ENCODE data around the gene MICAL2.
"Not testable (repeated sequence)": the region's sequence is repeated elsewhere in the genome, so short reads cannot be mapped to it uniquely, and the experiment has no call there.

Gene MICAL2

DNA sequence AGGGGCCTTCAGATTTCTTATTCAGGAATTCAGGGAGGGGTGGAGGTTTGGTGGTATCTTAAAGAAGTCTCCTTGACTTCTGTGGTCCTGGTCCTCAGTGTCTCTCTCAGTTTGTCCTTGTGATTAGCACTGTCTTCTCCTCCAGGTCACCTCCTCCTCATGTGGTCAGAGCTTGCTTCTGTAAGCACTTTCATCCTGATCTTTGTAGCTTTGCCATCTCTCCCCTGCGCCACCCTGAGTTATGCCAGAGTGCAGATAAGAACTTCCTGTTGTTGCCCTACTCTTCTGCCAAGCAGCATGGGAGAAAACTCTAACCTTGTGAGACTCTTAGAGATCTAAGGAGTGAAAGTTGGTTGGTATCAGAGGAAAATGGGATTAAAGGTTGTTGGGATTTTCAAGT is 30.9 kb downstream of the MICAL2 start:
- DNase-seq (ENCODE audit: low read depth in 1 of 2, low spot score in 1 of 2) = no peak
- in situ Hi-C loops (cut with HindIII; ENCODE audit: low pct_unique_long_range_greater_than_20kb, low sequenced_read_pairs) = no loop called here
- TF ChIP-seq JUND (IDR thresholded peaks at IDR 0.05; ENCODE audit: low read depth) = no peak

DNA sequence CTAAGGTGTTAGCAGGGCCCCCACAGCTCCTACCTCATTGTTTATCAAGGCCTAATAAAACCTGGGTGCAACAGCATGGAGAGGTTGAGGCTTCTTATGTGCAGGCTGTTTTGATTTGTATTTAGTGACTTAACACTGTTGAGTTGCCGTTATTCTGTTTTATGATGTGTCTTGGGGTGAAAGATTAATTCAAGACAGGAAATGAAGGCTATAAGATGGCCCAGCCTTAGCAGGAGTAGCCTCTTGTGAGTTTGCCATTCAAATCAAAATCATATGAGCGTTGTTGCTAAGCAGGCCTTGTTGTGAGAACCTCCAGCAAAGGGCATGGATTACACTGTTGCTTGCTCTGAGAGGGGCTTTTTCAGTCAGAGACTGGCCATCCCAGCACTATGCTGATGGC is 31.8 kb downstream of the MICAL2 start:
- no peak for DNase-seq (ENCODE audit: low read depth in 1 of 2, low spot score in 1 of 2)
- TF ChIP-seq JUND (IDR thresholded peaks at IDR 0.05; ENCODE audit: low read depth) = no peak
- in situ Hi-C loops (cut with HindIII; ENCODE audit: low pct_unique_long_range_greater_than_20kb, low sequenced_read_pairs) = no loop called here

DNA sequence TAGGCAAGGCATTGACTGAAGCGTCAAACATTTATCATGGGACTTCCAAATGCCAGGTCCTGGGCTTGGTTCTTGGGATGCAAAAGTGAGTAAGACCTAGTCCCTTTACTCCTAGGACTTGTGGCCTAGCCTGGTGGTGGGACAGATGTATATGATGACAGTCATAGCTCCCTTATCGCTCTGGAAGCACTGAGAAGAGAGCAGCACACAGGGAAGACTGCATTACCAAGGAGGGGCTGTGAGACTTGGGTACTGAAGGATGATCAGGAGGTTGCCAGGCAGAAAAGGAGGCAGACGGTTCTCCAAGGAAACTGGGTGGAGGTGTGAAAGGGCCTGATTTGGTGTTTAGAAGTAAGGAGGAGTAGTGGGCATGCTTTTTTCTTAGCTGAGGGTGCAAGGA is 32.5 kb downstream of the MICAL2 start:
- in situ Hi-C loops (cut with HindIII; ENCODE audit: low pct_unique_long_range_greater_than_20kb, low sequenced_read_pairs) = no loop called here
- TF ChIP-seq JUND (IDR thresholded peaks at IDR 0.05; ENCODE audit: low read depth) = no peak
- no peak for DNase-seq (ENCODE audit: low read depth in 1 of 2, low spot score in 1 of 2)

DNA sequence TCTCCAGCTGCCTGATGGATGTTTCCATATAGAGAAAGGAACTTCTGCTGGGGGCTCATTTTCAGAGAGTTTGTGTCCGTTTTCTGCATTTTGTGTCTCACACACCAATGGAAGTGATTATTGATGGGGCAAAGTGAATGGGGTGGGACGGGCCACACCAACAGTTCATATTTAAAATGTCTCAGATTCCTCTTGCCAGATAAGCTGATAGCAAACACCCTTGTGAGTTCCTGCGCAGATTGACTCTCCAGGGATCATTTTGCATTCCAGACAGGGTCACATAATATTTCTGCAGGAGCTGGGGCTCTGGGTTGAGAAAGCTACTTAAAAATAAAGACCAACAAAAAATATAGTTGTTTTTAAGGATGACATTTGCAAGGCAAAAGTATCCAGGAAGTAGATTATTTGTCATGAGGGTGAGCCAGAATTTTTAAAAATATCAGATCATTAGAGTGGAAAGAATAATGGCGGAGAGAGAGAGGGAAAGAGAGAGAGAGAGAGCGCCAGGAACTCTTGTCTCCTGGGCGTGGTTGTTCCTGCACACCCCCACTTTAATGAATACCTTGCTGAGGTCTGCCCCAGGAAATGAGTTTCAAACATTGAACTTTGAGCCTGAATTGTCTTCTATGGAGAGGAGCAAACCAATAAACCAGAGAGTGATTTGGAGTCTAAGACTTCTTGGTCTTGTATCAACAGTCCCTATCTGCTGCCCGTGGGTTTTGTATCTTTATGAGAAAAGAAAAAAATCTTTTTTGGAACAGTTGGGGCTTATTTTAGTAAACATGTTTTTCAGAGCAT is 33.3 kb downstream of the MICAL2 start:
- no peak for TF ChIP-seq JUND (IDR thresholded peaks at IDR 0.05; ENCODE audit: low read depth)
- in situ Hi-C loops (cut with HindIII; ENCODE audit: low pct_unique_long_range_greater_than_20kb, low sequenced_read_pairs) = no loop called here
- no peak for DNase-seq (ENCODE audit: low read depth in 1 of 2, low spot score in 1 of 2)

DNA sequence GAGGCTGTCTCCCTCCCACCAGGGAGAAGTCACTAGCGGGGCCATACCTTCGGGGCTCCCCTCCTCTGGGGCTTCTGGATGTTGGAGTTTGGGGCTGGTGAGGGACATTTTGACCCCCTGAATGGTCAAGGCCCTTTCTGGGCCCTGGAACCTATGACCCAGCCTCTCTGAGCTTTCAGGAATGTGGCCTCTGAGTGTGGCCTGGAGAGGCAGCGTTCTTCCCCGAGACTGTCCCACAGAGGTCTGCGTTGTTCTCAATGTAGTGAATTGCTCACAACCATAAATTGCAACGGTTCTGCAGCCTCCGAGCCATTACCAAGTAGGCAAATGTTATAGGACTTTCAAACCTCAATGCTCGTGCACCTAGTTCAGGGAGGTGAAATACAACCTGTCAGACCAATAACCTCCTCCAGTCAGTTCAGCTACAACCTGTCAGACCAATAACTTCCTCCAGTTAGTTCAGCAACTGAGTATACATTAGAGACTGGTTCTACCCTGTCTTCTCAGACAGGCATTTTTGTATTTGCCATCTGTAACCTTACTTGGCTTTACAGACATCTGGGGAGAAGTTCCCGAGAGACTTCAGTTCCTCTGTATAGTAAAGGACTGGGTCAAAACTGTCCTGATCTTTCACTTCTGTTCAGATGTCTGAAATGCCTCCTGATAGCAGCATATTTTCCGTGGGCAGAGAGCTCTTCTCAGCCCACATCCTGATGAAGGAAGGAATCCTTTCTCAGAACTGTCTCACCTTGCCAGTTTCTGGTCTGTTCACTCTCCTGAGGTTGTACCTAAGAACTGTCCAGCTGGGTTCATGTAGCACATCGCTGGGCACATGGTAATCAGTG is 34.2 kb downstream of the MICAL2 start:
- DNase-seq (ENCODE audit: low read depth in 1 of 2, low spot score in 1 of 2) = peak in 1 of 2 experiments; percentile 27
- TF ChIP-seq JUND (IDR thresholded peaks at IDR 0.05; ENCODE audit: low read depth) = no peak
- in situ Hi-C loops (cut with HindIII; ENCODE audit: low pct_unique_long_range_greater_than_20kb, low sequenced_read_pairs) = no loop called here

DNA sequence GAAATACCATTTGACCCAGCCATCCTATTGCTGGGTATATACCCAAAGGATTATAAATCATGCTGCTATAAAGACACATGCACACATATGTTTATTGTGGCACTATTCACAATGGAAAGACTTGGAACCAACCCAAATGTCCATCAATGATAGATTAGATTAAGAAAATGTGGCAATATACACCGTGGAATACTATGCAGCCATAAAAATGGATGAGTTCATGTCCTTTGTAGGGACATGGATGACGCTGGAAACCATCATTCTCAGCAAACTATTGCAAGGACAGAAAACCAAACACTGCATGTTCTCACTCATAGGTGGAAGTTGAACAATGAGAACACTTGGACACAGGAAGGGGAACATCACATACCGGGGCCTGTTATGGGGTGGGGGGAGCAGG is 36.3 kb downstream of the MICAL2 start:
- DNase-seq (ENCODE audit: low read depth in 1 of 2, low spot score in 1 of 2); in situ Hi-C loops (cut with HindIII; ENCODE audit: low pct_unique_long_range_greater_than_20kb, low sequenced_read_pairs): not testable (repeated sequence)

DNA sequence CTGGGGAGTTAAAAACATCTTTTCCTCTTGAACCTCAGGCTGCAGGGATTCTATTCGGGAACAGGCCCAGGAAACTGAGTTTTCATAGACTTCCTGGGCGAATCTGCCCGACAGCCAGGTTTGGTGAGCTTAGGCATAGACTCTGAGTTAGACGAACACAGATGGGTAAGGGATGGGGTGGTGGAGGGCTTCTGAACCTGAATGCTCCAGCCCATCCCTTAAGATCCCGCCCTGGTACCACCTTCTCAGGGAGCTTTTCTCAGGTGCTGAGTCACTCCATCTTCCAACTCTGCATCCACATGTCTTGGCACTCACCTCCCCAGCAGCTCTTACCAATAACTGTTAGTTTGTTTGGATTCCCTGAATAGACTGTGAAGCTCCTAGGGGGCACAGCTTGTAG is 37.4 kb downstream of the MICAL2 start:
- no peak for DNase-seq (ENCODE audit: low read depth in 1 of 2, low spot score in 1 of 2)
- no peak for TF ChIP-seq JUND (IDR thresholded peaks at IDR 0.05; ENCODE audit: low read depth)
- in situ Hi-C loops (cut with HindIII; ENCODE audit: low pct_unique_long_range_greater_than_20kb, low sequenced_read_pairs) = no loop called here

DNA sequence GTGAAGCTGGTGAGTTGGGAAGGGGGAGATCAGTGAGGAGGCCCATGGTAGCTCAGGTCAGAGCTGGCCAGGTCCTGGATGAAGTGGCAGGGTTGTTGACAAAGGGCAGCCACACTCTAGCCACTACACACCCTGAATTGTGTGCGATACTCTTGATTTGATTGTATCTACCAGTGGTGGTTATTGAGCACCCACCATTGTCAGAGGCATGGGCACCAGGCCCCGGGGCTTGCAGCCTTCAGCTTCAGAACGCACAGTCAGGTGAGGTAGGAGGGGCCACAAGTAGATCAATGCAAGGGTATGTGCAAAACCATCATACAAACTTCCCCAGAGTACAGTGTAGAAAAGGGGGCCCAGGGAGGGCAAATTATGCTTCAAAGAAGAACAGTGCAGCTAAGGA is 38.1 kb downstream of the MICAL2 start:
- DNase-seq (ENCODE audit: low read depth in 1 of 2, low spot score in 1 of 2) = no peak
- TF ChIP-seq JUND (IDR thresholded peaks at IDR 0.05; ENCODE audit: low read depth) = no peak
- in situ Hi-C loops (cut with HindIII; ENCODE audit: low pct_unique_long_range_greater_than_20kb, low sequenced_read_pairs) = no loop called here

DNA sequence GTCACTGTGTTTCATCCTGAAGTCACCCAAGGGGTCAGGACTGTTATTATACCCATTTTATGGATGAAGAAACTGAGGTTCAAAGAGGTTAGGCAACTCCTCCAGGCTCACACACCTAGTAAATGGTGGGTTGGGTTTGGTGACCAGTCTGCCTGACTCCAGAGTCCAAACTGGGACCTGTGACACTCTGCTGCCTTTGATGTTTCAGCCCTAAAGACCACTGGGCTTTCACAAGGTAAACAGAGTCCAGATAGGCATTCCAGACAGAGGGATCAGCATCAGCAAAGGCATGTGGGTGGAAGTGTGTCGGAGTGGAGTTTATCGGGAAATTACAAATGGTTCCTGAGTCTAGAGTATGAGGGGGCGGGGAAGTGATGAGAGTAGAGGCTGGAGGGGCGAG is 38.5 kb downstream of the MICAL2 start:
- in situ Hi-C loops (cut with HindIII; ENCODE audit: low pct_unique_long_range_greater_than_20kb, low sequenced_read_pairs) = no loop called here
- TF ChIP-seq JUND (IDR thresholded peaks at IDR 0.05; ENCODE audit: low read depth) = no peak

DNA sequence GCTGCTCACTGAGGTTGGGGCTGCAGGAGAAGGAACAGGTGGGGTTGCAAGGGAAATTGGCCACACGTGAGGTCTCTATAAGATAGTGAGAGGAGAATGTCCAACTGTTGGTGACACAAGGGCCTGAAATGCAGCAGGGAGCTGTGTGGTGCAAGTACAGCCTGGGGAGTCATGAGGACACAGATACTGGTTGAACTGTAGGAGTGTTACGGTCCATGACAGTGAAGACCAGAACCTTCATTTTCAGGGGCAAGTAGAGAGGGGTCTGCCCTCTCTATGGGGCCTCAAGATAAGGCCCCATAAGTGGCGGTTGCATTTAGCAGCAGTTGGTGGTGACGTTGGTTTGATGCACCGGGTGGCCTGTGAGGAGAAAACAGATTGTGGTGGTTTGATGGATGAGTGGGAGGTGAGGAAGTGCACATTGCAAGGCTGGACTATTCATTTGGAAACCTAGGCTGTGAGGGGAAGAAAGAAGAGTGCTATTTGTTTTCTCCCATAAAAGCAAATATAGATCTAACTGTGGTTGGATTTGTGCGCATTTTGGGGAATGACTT is 39.4 kb downstream of the MICAL2 start:
- TF ChIP-seq JUND (IDR thresholded peaks at IDR 0.05; ENCODE audit: low read depth) = no peak
- DNase-seq (ENCODE audit: low read depth in 1 of 2, low spot score in 1 of 2) = no peak
- in situ Hi-C loops (cut with HindIII; ENCODE audit: low pct_unique_long_range_greater_than_20kb, low sequenced_read_pairs) = no loop called here

More for the DNA sequence above, 38.5 kb downstream of the MICAL2 start:
- no peak for DNase-seq (ENCODE audit: low read depth in 1 of 2, low spot score in 1 of 2)

DNA sequence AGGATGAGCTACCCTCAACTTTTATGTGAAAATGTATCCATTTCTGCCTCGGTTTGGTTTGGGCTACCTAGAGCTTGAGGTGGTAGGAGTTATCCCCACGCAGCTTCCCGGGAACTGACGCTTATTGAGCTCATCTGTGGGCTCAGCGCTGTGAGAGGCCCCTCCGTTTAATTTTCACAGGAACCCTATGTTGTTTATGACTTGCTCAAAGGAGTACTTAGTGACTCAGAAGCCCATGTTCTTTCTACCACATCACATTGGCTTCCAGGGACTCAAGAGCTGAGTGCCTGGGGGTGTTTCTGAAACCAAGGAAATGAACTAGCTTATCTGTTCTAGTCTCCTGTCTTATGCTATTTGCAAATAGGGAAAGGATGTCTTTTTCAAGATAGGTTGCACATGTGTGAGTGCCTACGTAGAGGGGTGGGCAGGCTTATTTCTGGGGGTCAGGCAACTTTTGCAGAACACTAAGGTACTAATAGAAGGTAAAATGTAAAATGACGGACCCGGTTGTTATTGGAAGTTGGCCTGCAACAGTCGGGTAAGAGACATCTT is 40.5 kb downstream of the MICAL2 start:
- in situ Hi-C loops (cut with HindIII; ENCODE audit: low pct_unique_long_range_greater_than_20kb, low sequenced_read_pairs) = no loop called here
- no peak for DNase-seq (ENCODE audit: low read depth in 1 of 2, low spot score in 1 of 2)
- no peak for TF ChIP-seq JUND (IDR thresholded peaks at IDR 0.05; ENCODE audit: low read depth)

DNA sequence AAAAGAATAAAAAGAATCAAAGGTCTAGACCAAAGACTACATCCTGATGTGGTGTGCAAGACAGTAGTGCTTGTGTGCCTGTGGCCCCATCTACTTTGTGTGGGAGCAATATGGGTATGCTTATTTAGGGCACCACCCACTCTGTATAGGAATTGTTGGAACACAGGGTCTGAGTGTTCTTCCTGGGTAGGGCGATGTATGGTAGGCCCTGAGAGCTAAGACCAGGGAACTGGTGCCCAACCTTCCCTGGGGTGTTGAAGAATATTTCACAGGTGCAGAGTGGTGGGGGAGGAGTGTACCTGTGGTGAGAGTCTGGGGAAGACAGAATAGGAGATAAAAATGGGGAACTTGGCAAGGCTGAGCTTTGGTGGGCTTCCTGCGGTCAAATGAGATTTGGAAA is 41.9 kb downstream of the MICAL2 start:
- no peak for TF ChIP-seq JUND (IDR thresholded peaks at IDR 0.05; ENCODE audit: low read depth)
- no peak for DNase-seq (ENCODE audit: low read depth in 1 of 2, low spot score in 1 of 2)
- in situ Hi-C loops (cut with HindIII; ENCODE audit: low pct_unique_long_range_greater_than_20kb, low sequenced_read_pairs) = no loop called here

All from T47D (cell line).